HG03175 (cell line): ENCODE measurements around the gene SLC38A10.
"Not testable (repeated sequence)": the region's sequence is repeated elsewhere in the genome, so short reads cannot be mapped to it uniquely, and the experiment has no call there.

Experiments used
- ATAC-seq: cut with Tn5 transposase; IDR thresholded peaks from one replicate; pipeline ENCODE4 v1.9.1; 2021; ENCODE audit warnings: mild to moderate bottlenecking, moderate library complexity; ENCODE audit not compliant: unreplicated experiment

Gene SLC38A10

DNA sequence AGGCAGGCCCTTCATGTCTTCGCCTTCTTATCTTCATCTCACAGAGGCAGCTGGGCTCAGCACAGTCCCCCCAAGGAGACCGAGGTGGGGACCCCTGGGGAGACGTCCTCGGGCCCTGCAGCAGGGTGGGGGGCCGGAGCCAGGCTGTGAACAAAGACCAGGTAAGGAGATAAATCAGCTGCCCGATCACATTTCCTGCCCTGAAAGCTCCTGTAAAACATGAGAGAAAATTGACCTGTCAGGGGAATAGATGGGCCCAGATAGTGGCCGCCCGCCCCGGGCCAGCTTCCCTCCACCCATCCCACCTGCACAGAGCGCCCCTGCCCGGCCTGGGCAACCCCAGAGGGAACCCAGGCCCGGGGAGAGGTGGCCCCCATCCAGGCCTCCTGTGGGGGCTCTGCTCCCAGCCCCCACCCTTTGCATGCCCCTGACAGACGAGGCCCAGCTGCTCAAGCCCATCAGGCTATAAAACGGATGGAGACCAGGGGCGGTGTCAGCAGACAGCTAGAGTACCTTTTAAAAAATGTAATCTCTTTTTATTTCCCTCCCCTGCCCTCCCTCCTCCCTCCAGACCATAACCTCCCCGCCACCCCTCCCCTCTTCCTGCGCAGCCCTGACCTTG, 18.8 kb upstream of the SLC38A10 start:
- ATAC-seq, result no peak

DNA sequence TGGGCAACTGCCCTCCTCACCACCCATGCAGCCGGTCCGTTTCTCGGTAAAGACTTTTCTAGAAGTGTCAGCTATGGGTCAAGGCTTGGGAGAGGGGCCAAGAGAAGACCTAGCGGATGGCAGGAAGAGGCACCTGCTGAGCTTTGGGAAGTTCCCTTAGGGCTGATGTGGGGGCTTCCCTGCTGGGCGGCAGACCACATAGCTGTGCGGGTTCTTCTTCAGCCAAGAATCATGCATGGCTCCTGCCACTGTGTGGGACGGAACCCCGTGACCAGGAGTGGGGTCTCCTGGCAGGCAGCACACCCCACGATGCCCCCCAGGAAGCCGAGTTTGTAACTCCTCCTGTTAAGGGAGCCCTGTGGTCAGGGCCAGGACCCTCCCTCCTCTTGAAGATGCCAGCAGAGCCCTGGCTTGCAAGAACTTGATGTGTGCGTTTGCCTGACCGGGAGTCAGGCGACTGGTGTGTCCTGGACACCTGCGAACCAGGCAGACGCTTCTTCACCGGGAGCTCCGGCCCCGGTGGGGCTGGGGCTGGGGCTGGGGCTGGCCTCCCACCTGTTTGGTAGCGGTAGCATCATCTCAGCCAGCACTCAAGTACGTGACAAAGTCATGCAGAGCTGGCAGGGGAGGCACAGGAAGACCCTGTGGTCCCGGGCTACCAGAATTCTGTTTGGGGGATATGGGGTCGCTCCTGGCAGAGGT, 17.7 kb upstream of the SLC38A10 start:
- no peak for ATAC-seq

DNA sequence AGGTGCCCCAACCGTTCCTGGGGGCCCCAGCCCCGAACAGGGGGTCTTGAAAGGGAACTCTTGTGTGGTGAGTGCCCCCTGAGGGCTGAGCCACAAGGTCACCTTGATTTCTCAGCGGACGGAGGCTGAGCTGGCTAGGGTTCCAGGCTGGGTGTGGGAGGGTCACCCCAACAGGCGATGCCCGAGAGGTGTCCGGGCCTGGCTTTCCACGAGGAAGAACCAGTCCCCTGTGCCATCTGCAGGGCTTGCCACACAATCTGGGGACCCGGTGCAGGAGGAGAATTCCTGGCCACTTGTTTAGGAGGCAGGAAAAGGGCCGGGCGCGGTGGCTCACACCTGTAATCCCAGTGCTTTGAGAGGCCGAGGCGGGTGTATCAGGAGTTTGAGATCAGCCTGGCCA, 16.8 kb upstream of the SLC38A10 start:
- ATAC-seq, result no peak

DNA sequence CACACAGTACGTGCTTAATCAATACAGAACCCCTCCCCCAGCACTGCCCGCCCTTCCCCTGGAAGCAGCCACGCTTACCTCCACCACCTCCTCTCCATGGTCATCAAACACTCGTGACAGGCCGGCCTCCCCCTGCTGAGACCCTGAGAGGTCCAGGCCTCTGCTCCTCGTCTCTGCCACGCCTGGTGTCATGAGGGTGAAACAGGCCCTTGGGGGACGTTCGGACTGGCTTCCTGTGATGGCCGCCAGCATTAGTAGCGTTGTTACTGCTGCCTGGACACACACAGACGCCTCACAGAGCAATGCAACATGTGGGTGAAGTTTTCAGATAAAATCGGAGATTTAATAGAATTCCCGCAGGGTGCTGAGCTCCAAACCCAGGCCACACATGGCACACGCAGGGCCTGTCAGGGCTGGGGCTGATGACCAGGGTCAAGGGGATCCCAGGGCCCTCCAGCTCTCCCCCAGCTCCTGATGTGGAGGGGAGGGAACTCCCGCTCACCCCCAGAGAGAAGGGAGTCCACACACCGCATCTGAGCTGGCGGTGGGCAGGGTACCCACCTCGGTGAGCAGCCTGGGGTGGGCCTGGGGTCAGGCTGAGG, 15.9 kb upstream of the SLC38A10 start:
- ATAC-seq, result no peak

DNA sequence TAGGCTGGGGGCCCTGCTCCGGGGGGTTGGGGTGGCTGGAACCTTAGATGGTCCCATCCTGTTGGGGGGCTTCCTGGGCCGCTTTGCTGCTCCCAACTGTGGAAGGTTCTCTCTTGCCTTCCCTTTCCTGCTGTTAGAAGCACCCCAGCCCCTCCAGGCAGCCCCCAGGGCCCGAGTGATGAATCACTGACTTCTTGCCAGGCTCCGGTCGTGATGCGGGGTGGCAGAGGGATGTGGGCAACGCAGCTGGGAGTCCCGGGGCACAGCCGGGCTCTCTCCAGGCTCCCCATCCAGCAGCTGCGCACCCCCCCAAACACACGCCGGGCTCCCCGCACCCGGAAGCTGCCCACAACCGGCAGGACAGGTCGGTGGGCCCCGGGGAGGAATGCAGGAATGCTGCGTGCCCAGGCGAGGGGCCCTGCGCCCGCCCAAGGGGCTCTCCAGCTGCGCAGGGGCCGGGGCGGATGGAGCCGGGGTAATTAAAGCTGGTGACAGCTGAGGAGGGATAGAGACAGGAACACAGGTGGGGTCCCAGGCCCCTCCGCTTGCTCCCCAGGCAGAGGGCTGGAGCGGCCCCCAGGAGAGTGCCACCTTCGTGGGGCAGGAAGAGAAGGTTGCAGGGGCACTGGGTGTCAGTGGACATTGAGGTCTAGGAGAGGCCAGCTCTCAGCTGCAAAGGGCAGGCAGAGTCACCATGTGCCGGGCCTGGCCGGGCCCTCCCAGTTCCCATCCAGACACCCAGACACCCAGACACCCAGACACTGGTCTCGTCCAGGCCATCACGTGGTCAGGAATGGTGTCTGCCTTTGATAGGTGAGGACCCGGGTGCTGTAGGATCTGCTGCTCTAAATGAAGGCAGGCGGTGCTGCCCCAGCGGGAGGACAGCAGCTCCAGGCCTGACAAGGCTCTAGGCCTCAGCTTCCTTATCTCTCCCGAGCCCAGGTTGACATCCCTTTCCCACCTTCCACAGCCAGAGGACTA, 15.0 kb upstream of the SLC38A10 start:
- ATAC-seq, result no peak

DNA sequence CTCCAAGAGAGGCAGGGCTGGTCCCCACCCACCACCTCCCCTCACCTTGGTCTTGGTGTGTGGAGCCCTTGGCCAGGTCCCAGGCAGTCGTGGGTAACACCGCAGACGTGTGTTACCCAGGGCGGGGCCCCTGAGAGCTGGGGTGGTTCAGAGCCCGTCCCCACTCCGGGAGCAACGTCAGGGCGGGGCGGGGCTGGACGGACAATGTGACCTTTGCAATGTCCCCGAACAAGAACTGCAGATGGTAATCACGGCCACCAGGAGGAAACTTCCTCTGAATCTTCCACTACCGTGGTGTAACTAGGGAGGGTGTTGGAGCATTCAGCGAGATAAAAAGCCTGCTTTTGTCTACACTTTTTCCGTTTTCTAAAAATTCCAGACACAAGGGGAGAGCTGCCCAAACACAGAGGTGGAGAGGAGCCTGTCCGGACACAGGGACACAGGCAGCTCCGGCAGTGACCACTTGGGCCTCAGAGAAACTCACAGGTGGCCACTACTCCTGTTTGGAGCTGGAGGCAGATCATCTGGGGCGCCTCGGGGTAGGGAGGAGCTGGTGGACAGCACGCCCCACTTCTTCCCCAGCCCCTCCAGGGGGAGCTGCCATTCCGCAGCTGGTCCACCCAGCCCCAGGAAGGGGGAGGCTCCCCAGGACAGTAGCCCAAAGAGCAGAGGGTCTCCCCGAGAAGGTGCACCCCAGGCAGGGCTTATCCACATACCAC, 14.2 kb upstream of the SLC38A10 start:
- ATAC-seq, result no peak

DNA sequence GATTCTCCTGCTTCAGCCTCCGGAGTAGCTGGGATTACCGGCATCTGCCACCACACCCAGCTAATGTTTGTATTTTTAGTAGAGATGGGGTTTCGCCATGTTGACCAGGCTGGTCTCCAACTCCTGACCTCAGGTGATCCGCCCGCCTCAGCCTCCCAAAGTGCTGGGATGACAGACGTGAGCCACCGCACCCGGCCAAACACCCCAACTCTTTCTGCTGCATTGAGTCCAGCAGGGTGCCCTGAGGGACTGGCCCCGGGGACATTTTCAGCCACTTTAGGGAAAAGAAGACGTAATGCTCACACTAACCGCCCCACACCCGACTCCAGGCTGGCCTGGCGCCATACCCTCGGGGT, 13.7 kb upstream of the SLC38A10 start:
- not testable (repeated sequence) for ATAC-seq

DNA sequence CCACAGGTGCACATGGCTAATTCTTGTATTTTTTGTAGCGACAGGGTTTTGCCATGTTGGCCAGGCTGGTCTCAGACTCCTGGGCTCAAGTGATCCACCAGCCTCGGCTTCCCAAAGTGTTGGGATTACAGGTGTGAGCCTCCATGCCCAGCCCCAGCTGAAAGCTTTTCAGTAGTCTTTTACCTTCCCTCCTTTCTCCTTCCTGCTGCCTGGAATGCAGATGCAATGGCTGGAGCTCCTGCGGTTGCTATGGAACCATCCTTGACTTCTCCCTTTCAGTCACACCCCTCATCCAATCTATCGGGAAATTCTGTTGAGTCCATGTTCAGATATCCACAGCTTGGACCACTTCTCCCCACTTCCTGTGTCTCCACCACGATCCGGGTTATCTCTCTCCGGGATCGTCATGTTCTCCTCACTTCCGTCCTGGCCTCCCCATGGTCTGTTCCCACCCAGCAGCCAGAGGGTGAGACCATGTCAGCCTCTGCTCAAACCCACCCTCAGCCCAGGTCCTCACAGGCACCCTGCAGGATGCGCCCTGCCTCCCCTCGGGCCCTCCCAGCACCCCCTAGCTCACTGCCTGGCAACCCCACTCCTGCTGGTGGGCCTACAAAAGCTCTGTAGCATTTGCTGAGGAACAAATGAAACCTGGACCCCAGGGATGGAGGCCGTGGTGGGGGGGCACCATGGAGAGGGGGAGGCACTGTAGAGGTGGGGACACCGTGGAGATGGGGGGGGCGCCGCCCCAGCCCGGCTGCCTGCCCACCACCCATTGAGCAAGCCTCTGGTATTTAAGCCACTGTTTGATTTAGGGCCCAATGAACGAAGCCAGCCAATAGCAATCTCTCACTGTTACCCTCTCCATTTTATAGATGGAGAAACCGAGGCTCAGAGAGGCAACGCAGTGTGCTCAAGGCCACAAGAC, 12.8 kb upstream of the SLC38A10 start:
- no peak for ATAC-seq

DNA sequence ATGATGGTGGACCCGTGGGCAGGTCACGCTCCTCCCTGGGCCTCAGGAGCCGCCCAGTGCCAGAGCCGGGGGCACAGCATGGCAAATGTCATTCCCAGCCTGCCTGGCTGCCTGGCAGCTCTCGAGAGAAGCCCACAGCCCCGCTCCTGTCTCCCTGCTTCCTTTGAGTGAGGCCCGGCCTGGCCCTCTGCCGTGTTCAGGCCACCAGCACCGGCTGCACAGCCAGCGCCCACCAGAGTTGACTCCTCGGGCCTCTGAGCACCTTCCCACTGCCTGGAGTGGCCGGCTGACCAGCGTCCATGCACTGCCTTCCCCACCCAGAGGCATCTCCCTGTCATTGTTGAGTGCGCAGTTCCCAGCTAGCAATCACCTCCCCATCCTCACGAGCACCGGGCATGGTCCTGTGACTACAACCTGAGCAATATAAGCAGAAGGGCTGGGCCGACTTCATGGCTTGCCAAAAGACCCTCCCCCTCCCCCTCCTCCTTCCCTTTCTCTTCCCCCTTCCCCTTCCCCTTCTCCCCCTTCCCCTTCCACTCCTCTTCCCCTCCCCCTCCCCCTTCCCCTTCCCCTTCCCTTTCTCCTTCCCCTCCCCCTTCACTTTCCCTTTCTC, 11.9 kb upstream of the SLC38A10 start:
- no peak for ATAC-seq

DNA sequence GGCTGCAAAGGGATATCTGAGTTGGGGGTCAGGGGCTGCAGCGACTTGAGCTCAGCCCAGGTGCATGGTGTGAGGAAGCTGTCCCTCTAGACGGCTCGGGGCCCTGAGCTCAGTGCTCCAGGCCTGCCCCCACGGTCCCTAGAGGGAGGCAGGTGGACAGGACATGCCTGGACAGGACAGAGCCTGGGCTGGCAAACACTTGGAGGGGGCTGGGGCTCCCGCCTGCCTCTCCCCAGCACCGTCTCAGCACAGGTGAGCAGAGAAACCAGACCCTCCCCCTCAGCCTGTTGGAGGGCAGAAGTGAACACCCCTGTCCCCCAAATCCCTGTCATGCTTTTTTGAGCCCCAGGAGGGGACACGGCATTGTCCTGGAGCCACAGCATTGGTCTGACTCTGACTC, 11.4 kb upstream of the SLC38A10 start:
- no peak for ATAC-seq

DNA sequence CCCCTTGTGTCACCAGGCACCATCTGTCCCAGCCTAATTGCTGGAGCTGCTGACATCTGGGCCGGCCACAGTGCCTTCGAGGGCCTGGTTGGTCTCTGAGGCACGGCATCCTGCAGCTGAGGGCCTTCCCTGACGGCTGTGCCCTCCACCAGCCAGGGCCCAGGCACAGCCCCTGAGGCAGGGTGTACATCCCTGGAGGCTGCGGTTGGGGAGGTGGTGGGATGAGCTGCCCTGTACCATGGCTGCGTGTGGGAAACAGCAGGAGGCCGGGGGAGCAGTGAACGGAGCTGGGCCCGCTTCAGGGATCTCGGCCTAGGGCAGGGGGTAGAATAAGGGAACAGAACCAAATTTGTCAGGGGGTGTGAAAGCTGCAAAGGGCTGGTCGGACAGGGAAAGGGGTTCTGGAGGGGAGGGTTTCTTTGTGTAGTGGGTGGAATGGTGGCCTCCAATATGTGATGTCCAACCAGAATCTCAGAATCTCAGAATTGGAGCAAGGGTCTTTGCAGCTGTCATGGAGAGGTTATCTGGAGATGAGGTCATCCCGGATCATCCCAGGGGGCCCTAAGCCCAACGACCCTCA, 10.0 kb upstream of the SLC38A10 start:
- ATAC-seq, result no peak

DNA sequence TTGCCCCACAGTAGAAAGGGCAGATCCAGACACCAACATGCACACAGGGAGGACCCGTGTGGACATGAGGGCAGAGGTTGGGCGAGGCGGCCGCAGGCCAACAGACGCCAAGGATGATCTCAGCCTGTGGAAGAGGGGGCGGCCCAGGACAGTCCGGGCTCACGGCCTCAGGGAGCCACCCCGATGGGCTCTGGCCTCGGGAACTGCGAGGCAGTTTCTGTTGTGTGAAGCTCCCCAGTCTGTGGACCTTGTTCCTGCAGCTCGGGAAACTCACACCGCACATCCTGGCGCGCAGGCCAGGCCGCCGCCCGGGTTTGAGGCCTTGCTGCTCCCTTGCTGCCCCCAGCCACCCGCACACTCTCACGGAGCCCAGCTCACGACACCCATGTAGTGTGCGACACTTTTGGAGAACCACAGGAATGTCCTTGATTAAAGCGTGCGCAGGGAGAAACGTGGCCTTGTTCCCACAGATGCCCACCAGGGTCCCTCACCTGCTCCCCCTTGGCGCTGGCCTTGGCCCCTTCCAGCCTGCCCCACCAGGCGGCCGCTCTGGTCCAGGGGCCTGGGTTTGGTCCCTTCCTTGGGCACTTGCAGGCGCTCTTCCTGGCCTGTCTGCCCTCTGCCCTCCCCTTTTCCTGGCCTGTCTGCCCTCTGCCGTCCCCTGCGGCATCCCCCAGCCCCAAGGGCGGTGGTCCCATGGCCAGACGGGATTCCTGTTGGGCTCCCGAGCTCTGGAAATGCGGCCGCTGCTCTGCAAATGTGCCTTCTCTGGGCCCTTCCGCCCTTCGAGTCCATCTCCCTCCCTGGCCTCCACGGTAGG, 9.3 kb upstream of the SLC38A10 start:
- ATAC-seq, result no peak

DNA sequence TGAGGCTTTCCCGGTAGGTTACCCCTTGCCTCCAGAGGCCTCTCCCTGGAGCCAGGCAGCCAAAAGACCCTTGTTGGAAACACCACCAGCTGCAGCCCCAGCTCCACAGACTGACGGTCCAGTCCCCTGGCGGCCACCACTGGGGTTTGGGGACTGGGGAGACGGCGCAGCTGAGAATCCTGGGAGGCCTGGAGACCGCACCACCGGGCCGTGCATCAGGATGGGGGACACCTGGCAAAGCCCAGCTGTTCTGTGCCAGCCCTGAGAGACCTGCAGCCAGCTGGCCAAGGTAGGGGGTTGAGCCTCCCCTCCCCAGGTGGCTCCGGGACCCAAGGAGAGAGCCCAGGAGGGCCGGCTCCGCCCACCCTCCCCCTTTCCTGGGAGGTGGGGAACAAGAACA, 8.3 kb upstream of the SLC38A10 start:
- ATAC-seq, result no peak

DNA sequence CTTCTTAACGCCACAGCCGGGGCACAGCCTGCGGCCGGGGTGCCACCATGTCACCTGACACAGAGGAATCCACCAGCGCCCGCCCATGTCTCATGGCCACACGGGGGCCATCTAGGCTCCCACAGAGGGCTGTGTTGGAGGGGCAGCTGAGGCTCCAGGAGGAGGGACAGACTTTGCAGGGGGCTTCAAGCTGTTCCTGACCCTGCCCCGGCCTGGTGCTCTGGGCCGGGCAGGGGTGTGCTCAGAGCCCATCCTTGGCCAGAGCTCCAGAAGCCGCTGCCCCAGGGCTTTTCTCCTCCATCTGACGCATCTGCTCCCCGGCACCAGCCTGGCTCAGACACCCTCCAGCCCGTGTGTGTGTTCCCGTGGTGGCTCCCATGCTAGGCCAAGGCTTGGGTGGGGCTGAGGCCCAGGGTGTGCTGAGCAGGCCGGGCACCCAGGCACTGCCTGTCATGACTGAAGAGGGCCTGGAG, 7.8 kb upstream of the SLC38A10 start:
- no peak for ATAC-seq

DNA sequence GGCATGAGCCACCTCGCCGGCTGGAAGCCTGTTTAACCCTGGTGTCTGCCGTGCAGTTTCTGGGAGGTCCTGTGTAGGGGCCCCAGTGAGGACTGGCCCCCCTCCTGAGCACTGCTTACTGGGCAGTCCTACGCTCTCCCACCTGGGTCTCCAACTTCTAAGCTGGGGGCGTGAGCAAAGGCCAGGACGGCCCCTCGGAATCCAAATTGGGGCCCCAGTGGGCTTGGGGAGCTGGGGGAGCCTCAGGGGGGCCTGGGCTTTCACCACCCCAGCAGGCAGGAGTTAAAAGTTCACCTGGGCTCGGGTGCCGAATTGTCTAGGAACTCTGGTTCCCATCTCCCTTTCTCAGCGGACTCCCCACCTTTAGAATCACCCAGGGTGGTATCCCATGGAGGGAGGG, 7.2 kb upstream of the SLC38A10 start:
- ATAC-seq, result no peak

DNA sequence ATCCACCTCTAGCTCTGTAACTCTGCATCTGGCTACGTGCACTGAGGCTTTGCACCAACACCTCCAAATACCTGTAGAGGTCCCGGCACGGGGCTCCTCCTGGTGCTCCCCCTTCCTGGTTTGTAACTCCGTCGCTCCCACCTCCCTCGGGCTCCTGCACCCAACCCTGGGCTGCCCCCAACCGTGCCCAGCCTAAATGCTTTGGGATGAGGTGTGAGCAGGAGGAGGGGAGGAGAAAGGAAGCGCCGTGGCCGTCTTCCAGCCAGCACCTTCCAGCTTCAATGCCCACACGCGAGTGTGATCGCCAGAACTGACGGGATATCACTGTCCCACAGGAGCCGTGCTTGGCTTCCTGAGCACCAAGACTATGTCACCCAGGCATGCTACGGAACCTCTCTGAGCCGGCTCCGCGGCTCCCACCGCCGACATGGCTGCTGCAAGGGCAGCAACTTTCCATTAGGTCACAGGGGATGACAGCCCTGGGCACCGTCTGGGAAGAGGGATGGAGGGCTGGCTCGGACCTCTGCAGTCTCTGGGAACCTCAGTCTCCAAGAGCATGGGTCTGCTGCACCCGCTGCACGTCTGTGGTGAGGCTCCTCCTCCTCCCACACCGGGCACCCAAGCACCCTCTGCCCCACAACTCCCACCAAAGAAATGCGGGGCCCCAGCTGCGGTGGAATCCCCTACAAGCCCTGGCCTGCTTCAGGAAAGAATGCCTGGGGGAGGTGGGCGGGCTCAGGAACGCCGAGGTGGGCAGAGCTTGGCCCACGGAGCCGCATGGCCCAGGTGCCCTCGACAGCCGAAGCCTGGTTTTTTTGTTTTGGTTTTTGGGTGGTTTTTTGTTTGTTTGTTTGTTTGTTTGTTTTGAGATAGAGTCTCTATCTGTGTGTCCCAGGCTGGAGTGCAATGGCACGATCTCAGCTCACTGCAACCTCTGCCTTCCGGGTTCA, 6.4 kb upstream of the SLC38A10 start:
- ATAC-seq, result no peak
